Adrenal gland (tissue), 12 donors: ENCODE results near the gene FOXJ3. TPM values are rescaled to one million over a fixed set of nuclear protein-coding genes. Genes with fewer than 3 reads are reported as not detected.

Experiments
- DNase-seq, 7 donors: peaks; one replicate each; pipeline ENCODE4 v3.0.0-alpha.2; 2019 to 2020
- H3K27ac ChIP-seq, 5 donors: fragments of 200-600 bp; sonication (generic) in 4 of 5; 1 replicate in 3 of 5; 2 replicates in 2 of 5; pipeline versions ENCODE4 v1.5.1 to v1.8.0; 2016 to 2020; ENCODE audit warnings: mild to moderate bottlenecking in 1 of 5
- H3K27me3 ChIP-seq: fragments of 200-600 bp; 2 replicates; pipeline ENCODE4 v1.8.0; 2021
- H3K36me3 ChIP-seq, 2 donors: fragments of 200-600 bp; replicated peaks in 1 of 2; 1 replicate in 1 of 2; 2 replicates in 1 of 2; pipeline versions ENCODE4 v1.5.1 to v1.8.0; 2018 to 2022
- H3K4me1 ChIP-seq, 2 donors: fragments of 200-600 bp; replicated peaks in 1 of 2; 1 replicate in 1 of 2; 2 replicates in 1 of 2; pipeline versions ENCODE4 v1.5.1 to v1.8.0; 2018 to 2021
- H3K4me3 ChIP-seq, 4 donors: fragments of 200-600 bp; sonication (generic) in 3 of 4; one replicate each; pipeline ENCODE4 v1.5.1; 2016 to 2018
- H3K9me3 ChIP-seq, 3 donors: fragments of 200-600 bp; sonication (generic) in 1 of 3; replicated peaks in 1 of 3; 1 replicate in 2 of 3; 2 replicates in 1 of 3; pipeline versions ENCODE4 v1.5.1 to v1.8.0; 2016 to 2021
- POLR2A ChIP-seq, 2 donors: fragments of 450-650 bp; IDR thresholded peaks; one replicate each; pipeline ENCODE4 v1.6.1; 2017; ENCODE audit warnings: antibody characterized with exemption in 2 of 2, mild to moderate bottlenecking in 2 of 2, moderate library complexity in 1 of 2
- WGBS, 4 donors: extraction: QIAGEN DNeasy Blood & Tissue Kit in 2 of 4; methylation state at CpG; one replicate each; pipeline versions ENCODE4 v1.1.5 to v1.1.7; 2013 to 2017; 5-methylcytosine and 5-hydroxymethylcytosine counted together
- intact Hi-C, 2 donors: fragments of 100-400 bp; cut with DNase I; formaldehyde crosslinking; loops; one replicate each; pipeline versions ENCODE4 v1.14.1 to v1.15.0; 2022 to 2023
- polyA plus RNA-seq, 3 donors: library from polyadenylated mRNA; stranded (reverse); fragments of 200-250 nt in 2 of 3; fragments of 350-450 nt in 1 of 3; fragmentation: Illumina TruSeq in 1 of 3; extraction: RNeasy Lipid Tissue Mini Kit (QIAGEN cat#74804) in 1 of 3; gene quantifications; one replicate each; pipeline ENCODE4 v1.2.3, GENCODE V29; 2013 to 2014
- total RNA-seq, 9 donors: library from RNA; depleted of rRNA in 4 of 9; stranded (reverse); fragments of >200 nt in 4 of 9; fragments of 120-200 nt in 1 of 9; fragmentation: NEBNext Ultra II Directional in 1 of 9; extraction: Animal tissue kit (Norgen Biotek cat#: 25700) in 1 of 9; gene quantifications; one replicate each; pipeline versions ENCODE4 v1.1.0 to v1.2.4, GENCODE V29; 2013 to 2023
- TF ChIP-seq, protein P1 (sequence below), 6 experiments: fragments of 450-650 bp in 4 of 6; fragments of 200-600 bp in 2 of 6; sonication (generic) in 1 of 6; IDR thresholded peaks; 1 replicate in 5 of 6; 2 replicates in 1 of 6; pipeline versions ENCODE4 v1.5.1 to v1.8.0; 2016 to 2021; ENCODE audit warnings: antibody characterized with exemption in 6 of 6, mild to moderate bottlenecking in 2 of 6, moderate library complexity in 1 of 6
- donor health status: healthy with polysubstance abuse.
- donor health status: Bipolar disorder and iron deficiency.
- donor health status: DM: yes; HTN: yes; CAD: no.
- donor health status: DM: no; HTN: no; CAD: no.
- donor health status: DM: no; HTN: no; CAD: no.
- donor health status: DM: yes; HTN: yes; CAD: no.

FOXJ3 gene
- total and polyA plus RNA-seq, 12 donors: 8.4 to 58.5 (median 33.4) TPM

DNA sequence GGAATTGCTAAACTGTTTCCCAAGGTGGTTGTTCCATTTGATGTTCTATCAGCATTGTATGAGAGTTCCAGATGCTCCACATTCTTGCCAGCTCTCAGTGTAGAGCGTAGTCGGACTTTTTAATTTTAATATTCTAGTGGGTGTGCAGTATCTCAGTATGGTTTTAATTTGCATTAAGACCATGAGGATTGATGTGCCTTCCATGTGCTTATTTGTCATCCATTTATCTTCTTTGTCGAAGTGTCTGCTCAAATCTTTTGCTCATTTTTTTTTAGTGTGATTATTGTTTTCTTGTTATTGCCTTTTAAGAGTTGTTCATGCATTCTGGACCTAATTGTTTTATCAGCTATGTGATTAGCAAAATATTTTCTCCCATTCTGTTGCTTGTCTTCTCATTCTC, 195.6 kb downstream of the FOXJ3 start:
- Histone ChIP-seq H3K27me3 (peaks cover 4% of the 10 kb centered on the region), H3K4me3 (no peak overlapping the region), H3K9me3 (no peaks in the 10 kb centered on the region), H3K27ac (no peak overlapping the region), H3K4me1 (no peaks in the 10 kb centered on the region), H3K36me3 (no peaks in the 10 kb centered on the region)
- intact Hi-C loops: no loop called here
- WGBS, 4 donors: 84 to 94% (median 90%) methylated on average over 3 of the region's 3 CpGs
- TF ChIP-seq POLR2A (IDR thresholded peaks at IDR 0.05): no peak
- TF ChIP-seq, protein P1, sequence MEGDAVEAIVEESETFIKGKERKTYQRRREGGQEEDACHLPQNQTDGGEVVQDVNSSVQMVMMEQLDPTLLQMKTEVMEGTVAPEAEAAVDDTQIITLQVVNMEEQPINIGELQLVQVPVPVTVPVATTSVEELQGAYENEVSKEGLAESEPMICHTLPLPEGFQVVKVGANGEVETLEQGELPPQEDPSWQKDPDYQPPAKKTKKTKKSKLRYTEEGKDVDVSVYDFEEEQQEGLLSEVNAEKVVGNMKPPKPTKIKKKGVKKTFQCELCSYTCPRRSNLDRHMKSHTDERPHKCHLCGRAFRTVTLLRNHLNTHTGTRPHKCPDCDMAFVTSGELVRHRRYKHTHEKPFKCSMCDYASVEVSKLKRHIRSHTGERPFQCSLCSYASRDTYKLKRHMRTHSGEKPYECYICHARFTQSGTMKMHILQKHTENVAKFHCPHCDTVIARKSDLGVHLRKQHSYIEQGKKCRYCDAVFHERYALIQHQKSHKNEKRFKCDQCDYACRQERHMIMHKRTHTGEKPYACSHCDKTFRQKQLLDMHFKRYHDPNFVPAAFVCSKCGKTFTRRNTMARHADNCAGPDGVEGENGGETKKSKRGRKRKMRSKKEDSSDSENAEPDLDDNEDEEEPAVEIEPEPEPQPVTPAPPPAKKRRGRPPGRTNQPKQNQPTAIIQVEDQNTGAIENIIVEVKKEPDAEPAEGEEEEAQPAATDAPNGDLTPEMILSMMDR (IDR thresholded peaks at IDR 0.05): no peak
- DNase-seq: no peak

DNA sequence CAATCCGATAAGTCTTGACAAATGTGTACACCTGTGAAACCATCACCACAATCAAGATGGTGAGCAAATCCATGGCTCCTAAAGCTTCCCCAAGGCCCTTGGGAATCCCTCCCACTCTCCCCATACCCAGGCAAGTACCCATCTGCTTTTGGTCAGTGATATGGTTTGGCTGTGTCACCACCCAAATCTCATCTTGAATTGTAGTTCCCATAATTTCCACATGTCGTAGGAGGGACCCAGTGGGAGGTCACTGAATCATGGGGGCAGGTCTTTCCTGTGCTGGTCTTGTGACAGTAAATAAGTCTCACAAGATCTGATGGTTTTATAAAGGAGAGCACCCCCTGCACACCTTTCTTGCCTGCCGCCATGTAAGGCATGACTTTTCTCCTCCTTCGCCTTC, 196.4 kb downstream of the FOXJ3 start:
- TF ChIP-seq POLR2A (IDR thresholded peaks at IDR 0.05): no peak
- TF ChIP-seq, protein P1 (IDR thresholded peaks at IDR 0.05): no peak
- WGBS, 4 donors: 92 to 99% (median 93%) methylated on average over 4 of the region's 4 CpGs
- intact Hi-C loops: no loop called here
- Histone ChIP-seq H3K4me1 (no peaks in the 10 kb centered on the region), H3K9me3 (no peaks in the 10 kb centered on the region), H3K27me3 (peaks cover 4% of the 10 kb centered on the region), H3K36me3 (no peaks in the 10 kb centered on the region), H3K4me3 (no peak overlapping the region), H3K27ac (no peak overlapping the region)
- DNase-seq: no peak

DNA sequence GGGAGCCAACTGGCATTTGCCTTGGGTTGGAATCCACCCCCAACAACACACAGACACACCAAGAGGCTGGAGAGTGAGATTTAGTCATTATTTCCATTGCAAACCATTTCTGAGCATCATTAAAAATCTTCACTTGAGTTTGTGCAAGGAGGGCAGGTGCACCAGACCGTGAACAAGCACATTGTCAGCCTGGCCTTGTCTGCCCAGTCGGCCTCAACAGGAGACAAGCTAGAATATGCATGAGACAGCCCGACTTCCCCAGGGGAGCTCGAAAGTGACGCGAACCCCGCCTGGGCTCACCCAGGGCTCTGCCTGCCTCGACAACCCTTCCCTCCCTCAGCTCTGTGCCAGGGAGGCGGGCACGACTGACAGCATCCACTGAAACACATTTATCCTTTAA, 197.3 kb downstream of the FOXJ3 start:
- TF ChIP-seq POLR2A (IDR thresholded peaks at IDR 0.05): no peak
- TF ChIP-seq, protein P1 (IDR thresholded peaks at IDR 0.05): no peak
- peaks cover 4% of the 10 kb centered on the region for H3K27me3 ChIP-seq

DNA sequence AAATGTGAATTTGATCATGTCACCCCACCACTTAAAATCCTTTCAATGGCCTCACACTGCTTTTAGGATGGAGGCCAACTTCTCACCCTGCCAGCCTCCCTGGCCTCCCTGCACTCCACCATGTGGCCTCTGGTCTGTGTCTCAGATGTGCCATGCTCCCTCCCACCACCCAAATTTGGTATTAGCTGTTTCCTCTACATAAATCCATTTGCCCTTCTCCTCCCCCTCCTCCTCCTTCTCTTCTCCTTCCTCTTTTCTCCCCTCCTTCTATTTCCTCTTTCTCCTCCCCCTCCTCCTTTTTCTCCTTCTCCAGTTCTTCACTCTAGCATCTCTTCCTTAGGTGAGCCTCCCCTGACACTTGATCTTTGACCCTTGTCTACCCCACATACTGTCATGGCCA, 198.6 kb downstream of the FOXJ3 start:
- intact Hi-C loops: no loop called here
- DNase-seq: no peak

More for the DNA sequence above, 197.3 kb downstream of the FOXJ3 start:
- no peak overlapping the region for H3K27ac ChIP-seq
- WGBS, 4 donors: 83 to 89% (median 85%) methylated on average over 8 to 10 of the region's 10 CpGs
- no peaks in the 10 kb centered on the region for H3K9me3 ChIP-seq
- no peak for DNase-seq
- H3K4me3 ChIP-seq: no peak overlapping the region
- H3K36me3 ChIP-seq: no peaks in the 10 kb centered on the region
- no peaks in the 10 kb centered on the region for H3K4me1 ChIP-seq
- intact Hi-C loops: no loop called here

More for the DNA sequence above, 198.6 kb downstream of the FOXJ3 start:
- Histone ChIP-seq H3K27ac (no peak overlapping the region), H3K9me3 (no peaks in the 10 kb centered on the region), H3K4me3 (no peak overlapping the region), H3K4me1 (no peaks in the 10 kb centered on the region), H3K27me3 (peaks cover 4% of the 10 kb centered on the region), H3K36me3 (no peaks in the 10 kb centered on the region)
- TF ChIP-seq, protein P1 (IDR thresholded peaks at IDR 0.05): no peak
- TF ChIP-seq POLR2A (IDR thresholded peaks at IDR 0.05): no peak
